Ureter (tissue), 1 donor: ENCODE results near the gene RANBP6. TPM values are rescaled to one million over a fixed set of nuclear protein-coding genes. Genes with fewer than 3 reads are reported as not detected.

Source experiments
- DNase-seq: peaks from one replicate; pipeline ENCODE4 v3.0.0-alpha.2; 2020; ENCODE audit warnings: low spot score
- total RNA-seq: library from RNA; stranded (reverse); gene quantifications from one replicate; pipeline ENCODE4 v1.2.4, GENCODE V29; 2023
- donor health status: DM: yes; HTN: yes; CAD: no.

RANBP6 gene
- total RNA-seq, 1 donor from 2014 or later = 14.7 TPM

- DNase-seq = peak; percentile 93
These were observed 8.2 kb downstream of the RANBP6 start for GRCh38 chr9:6007058-6007769.

- no peak for DNase-seq
These were observed 8.7 kb downstream of the RANBP6 start for GRCh38 chr9:6006749-6007057.

- no peak for DNase-seq
These were observed 14.5 kb downstream of the RANBP6 start for GRCh38 chr9:6000955-6001354.

DNA sequence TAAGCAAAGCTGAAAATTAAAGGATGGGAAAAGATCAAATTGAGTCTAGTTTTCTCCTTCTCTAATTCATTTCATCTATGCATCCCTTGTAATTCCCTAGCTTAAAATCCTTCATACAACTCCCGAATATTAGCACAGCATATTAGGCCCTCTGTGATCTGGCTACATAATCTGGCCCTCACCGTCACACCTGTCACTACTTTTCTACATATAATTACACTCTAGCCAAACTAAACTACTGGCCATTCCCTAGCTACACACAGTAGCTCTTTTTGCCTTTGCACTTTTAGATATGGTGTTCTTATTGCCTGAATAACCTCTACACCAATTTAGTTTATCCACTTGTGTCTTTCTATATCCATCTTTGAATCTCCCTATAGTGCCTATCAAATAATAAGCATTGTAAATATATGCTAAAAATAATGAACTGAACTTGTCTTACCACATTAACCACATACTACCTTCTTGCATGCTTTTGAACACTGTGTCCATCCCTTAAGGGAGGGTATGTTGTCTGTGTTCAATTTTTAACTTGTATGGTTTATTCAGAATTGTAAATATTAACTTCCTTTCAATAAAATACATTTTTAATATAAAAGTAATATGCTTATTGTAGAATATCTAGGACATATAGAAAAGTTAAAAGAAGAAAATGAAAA lies 15.9 kb downstream of the RANBP6 start:
- DNase-seq = no peak

DNA sequence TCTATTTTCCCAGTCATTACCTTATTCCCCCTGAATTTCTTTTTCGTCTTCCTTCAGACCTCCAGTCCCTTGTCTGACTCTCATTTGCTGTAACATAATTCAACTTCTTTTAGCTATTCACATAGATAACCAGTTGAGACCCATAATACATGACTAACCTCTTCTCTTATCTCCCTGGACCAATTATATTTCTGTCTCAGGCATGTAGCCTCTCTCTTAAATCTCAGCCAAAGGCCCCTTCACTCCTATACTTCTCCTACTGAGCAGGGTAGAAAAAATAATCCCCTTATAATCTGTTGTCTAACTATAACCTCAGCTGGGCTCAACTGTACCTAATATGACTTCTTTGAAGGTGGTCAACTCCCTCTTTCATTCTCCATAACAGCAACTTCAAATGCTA lies 20.9 kb downstream of the RANBP6 start:
- no peak for DNase-seq

DNA sequence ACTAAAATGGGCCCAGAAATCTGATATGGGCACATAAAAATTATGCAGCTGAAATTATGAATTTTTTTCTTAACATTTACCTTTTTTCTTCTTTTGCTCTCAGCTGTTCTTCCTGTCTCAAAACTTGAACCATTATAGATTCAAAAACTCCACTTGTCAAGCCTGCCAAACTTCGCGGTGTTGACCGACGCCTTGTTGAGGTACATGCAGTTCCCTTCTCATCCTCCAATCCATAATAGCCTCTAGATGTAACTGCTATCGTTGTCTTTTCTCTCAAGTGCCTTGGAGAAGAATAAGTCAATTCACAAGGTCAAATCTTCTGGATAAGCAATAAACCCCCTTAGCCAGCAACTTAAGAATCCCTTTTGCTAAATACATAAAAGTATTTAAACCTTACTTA lies 27.2 kb downstream of the RANBP6 start:
- no peak for DNase-seq

- no peak for DNase-seq
These were observed 32.4 kb downstream of the RANBP6 start for GRCh38 chr9:5983042-5983441.

GRCh38 chr9:5982317-5982716 lies 33.1 kb downstream of the RANBP6 start:
- DNase-seq = no peak

DNA sequence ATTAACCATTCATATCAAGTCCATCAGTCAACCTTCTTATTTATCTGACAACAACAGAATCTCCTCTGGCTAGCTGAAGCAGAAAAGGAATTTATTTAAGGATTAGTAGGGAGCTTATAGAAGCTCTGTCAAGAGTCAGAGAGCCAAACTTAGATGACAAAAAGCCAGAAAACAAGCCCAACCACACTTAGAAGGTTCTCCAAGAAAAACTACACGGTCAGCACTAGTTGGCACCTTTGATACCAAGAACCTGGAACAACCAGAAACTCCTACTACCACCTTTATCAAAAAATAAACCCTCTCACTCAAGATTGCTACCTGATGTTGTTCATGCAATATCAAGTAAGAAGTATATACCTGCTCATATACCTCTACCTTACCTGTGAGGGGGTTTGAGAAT lies 36.9 kb downstream of the RANBP6 start:
- no peak for DNase-seq

DNA sequence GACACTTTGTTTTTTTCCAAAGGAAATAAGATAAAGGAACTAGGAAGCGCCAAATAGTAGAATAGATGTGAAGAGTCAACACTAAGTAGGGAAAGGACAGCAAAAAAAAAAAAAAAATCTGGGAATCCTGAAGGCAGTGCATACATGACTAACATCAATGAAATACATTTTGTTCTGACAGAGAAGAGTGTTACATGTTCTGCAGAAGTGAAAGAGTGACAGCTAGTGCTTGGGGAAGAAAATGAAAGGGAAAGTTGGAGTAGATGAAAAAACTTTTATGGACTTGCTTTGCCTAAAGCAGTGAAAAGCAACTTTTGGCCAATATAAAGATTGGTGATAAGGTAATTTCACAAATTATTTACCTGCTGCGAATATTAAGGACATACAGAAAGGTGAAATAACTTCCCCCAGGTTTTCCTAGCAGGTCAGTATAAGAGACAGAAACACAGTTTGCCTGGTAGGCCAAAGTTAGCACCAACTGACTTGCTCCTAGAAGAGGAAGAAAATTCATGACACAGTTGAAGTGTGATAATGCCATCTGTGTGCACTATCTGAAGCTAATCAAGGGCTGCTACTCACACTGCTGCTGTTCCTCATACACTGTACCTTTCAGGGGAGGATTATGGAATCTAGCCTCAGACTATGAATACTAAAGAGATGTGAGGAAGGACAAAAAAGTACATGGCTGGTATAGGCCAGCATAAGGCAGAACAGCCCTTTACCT lies 38.6 kb downstream of the RANBP6 start:
- no peak for DNase-seq

GRCh38 chr9:5971740-5972139 lies 43.7 kb downstream of the RANBP6 start:
- DNase-seq = no peak

Other genes with a start within 250 kb of the RANBP6 start
- 106 TPM for gene ERMP1, start 182.5 kb downstream of the RANBP6 start, total RNA-seq
- not detected for gene MLANA, start 124.7 kb downstream of the RANBP6 start, total RNA-seq
- gene IL33, start 200.2 kb upstream of the RANBP6 start, total RNA-seq = 49.7 TPM